Coronary artery (tissue), 2 donors: ENCODE results near the gene CREB5.

Experiments
- DNase-seq: peaks from one replicate; pipeline ENCODE4 v3.0.0-alpha.2; 2017; ENCODE audit warnings: low spot score
- H3K27ac ChIP-seq, 2 donors: fragments of 200-600 bp; sonication (generic); one replicate each; pipeline ENCODE4 v1.5.1; 2016 to 2019
- H3K4me3 ChIP-seq: fragments of 200-600 bp; sonication (generic); 2 replicates; pipeline ENCODE4 v1.5.1; 2016; ENCODE audit warnings: mild to moderate bottlenecking, moderate library complexity
- CTCF ChIP-seq: fragments of 200-600 bp; sonication (generic); IDR thresholded peaks from one replicate; pipeline ENCODE4 v1.5.1; 2019; ENCODE audit warnings: antibody characterized with exemption

Gene CREB5

GRCh38 chr7:28406192-28406591, 6.1 kb upstream of the CREB5 start:
- peak overlapping the region; percentile 52 to 81 for H3K27ac ChIP-seq
- no peak for TF ChIP-seq CTCF
- H3K4me3 ChIP-seq, result no peak overlapping the region
- no peak for DNase-seq

DNA sequence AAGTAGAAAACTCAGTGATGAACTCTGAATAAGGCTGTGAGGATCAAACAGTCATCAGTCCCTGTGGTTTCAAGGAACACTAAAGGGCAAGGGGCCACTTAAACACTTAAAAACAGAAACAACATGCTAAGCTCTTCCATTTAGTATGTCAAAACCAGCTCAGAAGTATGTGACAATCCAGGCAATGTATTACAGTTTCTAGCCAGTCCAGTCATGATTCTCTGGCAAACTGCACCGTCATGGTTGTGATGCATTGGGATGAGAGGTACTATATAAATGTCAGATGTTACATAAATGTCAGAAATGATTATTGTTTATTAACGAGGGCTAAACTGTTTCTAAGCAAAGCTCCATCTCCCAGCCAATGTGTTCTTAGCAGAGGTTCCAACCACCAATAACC, 4.7 kb upstream of the CREB5 start:
- TF ChIP-seq CTCF, result no peak
- H3K4me3 ChIP-seq, result no peak overlapping the region
- H3K27ac ChIP-seq, result peak overlapping the region; percentile 85 to 90
- DNase-seq, result no peak

GRCh38 chr7:28408105-28408959, 4.0 kb upstream of the CREB5 start:
- Histone ChIP-seq H3K4me3 (peak overlapping the region; percentile 92), H3K27ac (peak overlapping the region; percentile 85 to 90)

GRCh38 chr7:28408960-28409715, 3.2 kb upstream of the CREB5 start:
- H3K4me3 ChIP-seq, result peak overlapping the region; percentile 92
- H3K27ac ChIP-seq, result peak overlapping the region; percentile 85 to 90
- TF ChIP-seq CTCF, result no peak

More at GRCh38 chr7:28408105-28408959, 4.0 kb upstream of the CREB5 start:
- no peak for TF ChIP-seq CTCF
- DNase-seq, result no peak

DNA sequence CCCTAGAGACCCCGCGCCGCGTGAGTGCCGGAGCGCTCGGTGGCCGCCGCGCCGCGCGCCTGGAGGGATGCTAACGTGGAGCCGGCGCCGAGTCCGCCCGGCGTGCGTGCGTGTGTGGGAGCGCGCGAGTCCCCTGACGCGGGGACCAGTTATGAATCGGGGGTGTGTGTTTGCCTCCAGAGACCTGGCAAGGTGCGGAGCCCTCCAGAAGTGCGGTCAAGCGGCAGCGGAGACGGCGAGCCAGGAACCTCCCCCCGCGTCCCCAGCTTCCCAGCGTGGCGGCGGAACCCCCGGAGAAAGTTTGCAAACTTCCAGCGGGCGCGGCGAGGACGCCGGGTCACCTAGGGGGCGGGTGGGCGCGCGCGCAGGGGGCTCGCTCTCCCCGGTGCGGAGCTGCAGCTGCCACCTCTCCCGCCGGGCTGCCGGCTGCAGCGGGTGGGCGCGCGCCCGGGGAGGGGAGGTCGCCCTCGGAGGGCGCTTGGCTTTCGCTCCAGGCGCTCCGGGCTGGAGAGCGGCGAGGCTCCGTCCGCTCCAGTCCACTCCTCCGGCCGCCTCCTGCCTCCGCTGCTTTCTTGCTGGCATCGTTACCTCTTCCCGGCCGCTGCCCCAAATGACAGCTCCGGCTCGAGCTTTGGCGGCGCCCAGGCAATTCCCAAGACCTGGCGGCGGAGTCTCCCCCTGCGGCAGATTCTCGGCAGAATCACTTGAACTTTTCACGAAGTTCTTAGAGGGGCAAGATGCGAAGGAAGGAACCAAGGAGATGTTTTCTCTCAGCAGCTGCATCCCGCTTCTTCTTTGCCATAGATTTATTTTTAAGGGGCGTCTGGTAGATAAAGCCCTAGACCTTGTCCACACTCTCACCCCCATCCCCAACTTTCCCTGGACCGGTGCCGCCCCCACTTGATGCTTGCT, 2.3 kb upstream of the CREB5 start:
- peak; percentile 81 for DNase-seq
- peak overlapping the region; percentile 85 to 90 for H3K27ac ChIP-seq
- no peak for TF ChIP-seq CTCF

More at GRCh38 chr7:28408960-28409715, 3.2 kb upstream of the CREB5 start:
- peak; percentile 98 for DNase-seq

GRCh38 chr7:28410628-28411531, 1.4 kb upstream of the CREB5 start:
- Histone ChIP-seq H3K4me3 (peak overlapping the region; percentile 92), H3K27ac (peak overlapping the region; percentile 85 to 90)
- no peak for TF ChIP-seq CTCF
- peak; percentile 80 for DNase-seq

More for the DNA sequence above, 2.3 kb upstream of the CREB5 start:
- peak overlapping the region; percentile 92 for H3K4me3 ChIP-seq
